Measurements from ENCODE around the gene PLEKHG2.
"Not testable (repeated sequence)": the region's sequence is repeated elsewhere in the genome, so short reads cannot be mapped to it uniquely, and the experiment has no call there.

The PLEKHG2 gene

GRCh38 chr19:39448271-39448670 is 35.8 kb downstream of the PLEKHG2 start:
- no peak for DNase-seq

DNA sequence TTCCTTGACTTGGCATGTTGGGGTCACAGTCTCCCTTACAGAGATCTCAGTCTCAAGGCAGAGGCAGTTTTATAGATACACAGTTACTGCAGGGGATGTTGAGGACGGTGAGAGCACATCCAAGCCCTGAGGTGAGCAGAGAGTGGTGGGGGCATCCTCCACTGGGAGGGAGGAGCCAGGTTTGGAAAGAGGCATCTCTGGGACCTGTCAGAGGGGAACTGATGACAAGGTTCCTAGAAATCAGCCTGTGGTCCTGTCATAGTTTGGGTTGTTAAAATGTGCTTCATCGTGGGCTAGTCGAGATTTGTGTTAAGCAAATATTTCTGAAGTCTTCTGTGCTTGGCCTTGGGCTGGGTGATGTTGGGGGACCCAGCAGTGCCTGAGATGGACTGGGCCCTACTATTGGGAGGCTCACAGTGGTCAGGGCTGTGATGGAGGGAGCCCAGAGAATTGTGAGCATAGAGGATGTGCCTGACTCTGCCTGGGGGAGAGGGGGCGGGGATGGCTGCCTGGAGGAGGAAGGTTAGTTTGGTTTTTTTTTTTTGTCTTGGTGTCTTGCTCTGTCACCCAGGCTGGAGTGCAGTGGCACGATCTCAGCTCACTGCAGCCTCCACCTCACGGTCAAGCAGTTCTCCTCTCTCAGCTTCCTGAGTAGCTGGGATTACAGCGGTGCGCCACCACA is 36.8 kb downstream of the PLEKHG2 start:
- DNase-seq: no peak

- not testable (repeated sequence) for DNase-seq
These were observed 38.8 kb downstream of the PLEKHG2 start for GRCh38 chr19:39451257-39451656.

DNA sequence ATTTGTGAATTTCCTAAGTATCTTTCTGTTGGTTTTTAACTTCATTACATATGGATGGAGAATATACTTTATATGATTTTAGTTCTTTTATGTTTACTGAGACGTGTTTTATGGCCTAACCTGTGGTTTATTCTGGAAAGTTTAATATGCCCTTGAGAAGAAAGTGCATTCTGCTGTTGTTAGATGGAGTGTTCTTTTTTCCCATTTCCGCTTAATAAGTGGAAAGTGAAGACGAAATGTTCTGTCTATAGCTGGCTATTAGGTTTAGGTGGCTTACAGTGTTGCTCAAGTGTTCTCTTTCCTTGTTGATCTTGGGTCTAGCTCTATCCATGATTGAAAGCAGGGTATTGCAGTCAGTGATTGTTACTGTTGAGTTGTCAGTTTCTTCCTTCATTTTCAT is 50.9 kb downstream of the PLEKHG2 start:
- DNase-seq: no peak

GRCh38 chr19:39465956-39466747 is 53.7 kb downstream of the PLEKHG2 start:
- DNase-seq: no peak

GRCh38 chr19:39467941-39468340 is 55.5 kb downstream of the PLEKHG2 start:
- no peak for DNase-seq

GRCh38 chr19:39469036-39469435 is 56.6 kb downstream of the PLEKHG2 start:
- DNase-seq: no peak

GRCh38 chr19:39469567-39469966 is 57.1 kb downstream of the PLEKHG2 start:
- no peak for DNase-seq

GRCh38 chr19:39470724-39471339 is 58.4 kb downstream of the PLEKHG2 start:
- DNase-seq: no peak

DNA sequence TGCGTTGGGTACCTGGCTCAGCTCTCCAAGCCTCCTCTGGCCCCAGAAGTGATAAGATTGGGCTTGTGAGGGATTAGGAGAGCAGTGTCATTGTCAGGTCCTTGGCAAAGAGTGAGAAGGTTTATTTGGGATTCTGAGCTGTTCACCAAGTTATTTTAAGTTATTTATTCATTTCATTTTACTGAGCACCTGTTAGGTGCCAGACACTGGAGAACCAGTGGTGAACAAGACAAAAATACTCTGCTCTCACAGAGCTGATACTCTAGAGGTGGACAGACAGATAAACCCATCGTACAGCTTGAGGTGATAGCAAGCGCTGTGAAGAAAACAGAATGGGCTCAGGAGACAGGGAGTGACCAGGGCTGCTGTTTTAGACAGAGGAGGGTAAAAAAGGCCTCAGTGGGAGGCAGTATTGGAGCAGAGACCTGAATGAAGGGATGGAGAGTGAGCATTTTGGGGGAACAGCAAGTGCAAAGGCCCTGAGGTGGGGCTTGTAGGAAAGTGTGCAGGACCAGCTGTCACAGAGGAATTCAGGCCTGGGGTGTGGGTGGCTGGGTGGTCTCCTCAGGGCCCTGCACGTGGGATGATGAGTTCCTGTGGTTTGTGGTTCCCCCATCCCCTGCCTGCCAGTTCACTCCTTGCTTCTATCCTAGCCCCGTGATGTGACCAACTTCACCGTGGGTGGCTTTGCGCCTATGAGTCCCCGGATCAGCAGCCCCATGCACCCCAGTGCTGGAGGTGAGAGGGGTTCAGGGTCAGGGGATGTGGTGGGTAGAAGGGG is 59.5 kb downstream of the PLEKHG2 start:
- no peak for DNase-seq

GRCh38 chr19:39472746-39473442 is 60.4 kb downstream of the PLEKHG2 start:
- DNase-seq: no peak

GRCh38 chr19:39473443-39473960 is 61.0 kb downstream of the PLEKHG2 start:
- no peak for DNase-seq

DNA sequence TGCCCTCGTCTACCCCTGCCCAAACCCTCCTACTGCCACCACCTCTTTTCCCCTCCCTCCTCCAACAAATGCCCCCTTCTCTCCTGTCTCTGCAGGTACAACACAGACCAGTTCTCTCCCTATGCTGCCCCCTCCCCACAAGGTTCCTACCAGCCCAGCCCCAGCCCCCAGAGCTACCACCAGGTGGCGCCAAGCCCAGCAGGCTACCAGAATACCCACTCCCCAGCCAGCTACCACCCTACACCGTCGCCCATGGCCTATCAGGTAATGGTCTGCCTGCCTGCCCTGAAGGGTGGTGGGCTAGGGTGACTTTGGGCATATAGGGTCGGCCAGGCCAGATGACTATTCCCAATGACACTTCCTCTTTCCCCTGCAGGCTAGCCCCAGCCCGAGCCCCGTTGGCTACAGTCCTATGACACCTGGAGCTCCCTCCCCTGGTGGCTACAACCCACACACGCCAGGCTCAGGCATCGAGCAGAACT is 61.7 kb downstream of the PLEKHG2 start:
- peak; percentile 77 for DNase-seq

DNA sequence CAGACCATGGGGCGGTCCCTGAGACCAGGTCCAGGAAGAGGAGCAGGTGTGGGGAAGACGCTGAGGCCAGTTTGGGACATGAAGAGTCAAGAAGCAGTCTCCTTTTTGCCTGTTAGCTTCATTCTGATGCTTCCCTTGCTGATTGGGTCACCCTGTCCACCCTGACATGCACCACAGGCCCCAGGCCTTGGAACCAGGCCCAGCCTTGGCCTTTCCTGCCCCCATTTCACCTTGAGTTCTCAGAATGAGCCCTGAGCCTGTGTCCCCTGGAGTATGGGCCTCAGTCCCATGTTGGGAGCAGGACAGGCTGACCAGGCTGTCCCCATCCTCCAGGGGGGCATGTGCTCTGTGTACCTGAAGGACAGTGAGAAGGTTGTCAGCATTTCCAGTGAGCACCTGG is 63.3 kb downstream of the PLEKHG2 start:
- no peak for DNase-seq
